BJ (cell line): ENCODE results near the gene ANAPC16. TPM values are rescaled to one million over a fixed set of nuclear protein-coding genes. Genes with fewer than 3 reads are reported as not detected.

Experiments
- CTCF ChIA-PET: fragments of 350-600 bp; formaldehyde crosslinking; extraction: SDS; loops from one replicate; lab custom pipeline; 2021; ENCODE audit warnings: antibody characterized with exemption, inconsistent platforms; lab: Yijun Ruan, JAX
- POLR2A ChIA-PET: fragments of 300-600 bp; sonication (Branson Sonifier 250); formaldehyde crosslinking; extraction: SDS; loops from one replicate; lab custom pipeline; 2021; ENCODE audit warnings: antibody characterized with exemption; lab: Charles Lee
- DNase-seq: peaks from one replicate; pipeline ENCODE4 v3.0.0-alpha.2; 2011; ENCODE audit warnings: low read depth
- H3K27me3 ChIP-seq: 2 replicates; pipeline ENCODE4 v1.6.0; 2011; ENCODE audit warnings: low read length; ENCODE audit not compliant: control insufficient read depth, insufficient read depth
- H3K36me3 ChIP-seq: 2 replicates; pipeline ENCODE4 v1.5.1; 2011; ENCODE audit warnings: low read length; ENCODE audit not compliant: control insufficient read depth, insufficient read depth
- H3K4me3 ChIP-seq: 2 replicates; pipeline ENCODE4 v1.5.1; 2011; ENCODE audit warnings: low read depth, mild to moderate bottlenecking, control low read depth, low read length
- CTCF ChIP-seq: IDR thresholded peaks from 2 replicates; pipeline ENCODE4 v1.5.1; 2011; ENCODE audit warnings: low read depth, mild to moderate bottlenecking, control low read depth, inconsistent platforms, low read length, moderate library complexity; ENCODE audit not compliant: insufficient read depth
- polyA plus RNA-seq: library from polyadenylated mRNA; depleted of rRNA; stranded (reverse); fragments of >200 nt; gene quantifications from 2 replicates; pipeline ENCODE4 v1.2.3, GENCODE V29; 2011

Gene ANAPC16
- polyA plus RNA-seq, 1 experiment: 49.8 TPM

- ChIA-PET CTCF (interaction anchor here (1.2 to 1.4 kb wide), 3 partner anchors 16 to 79 kb away, joined by 3 to 5 read pairs (median 4); no protein-coding TSS in a partner anchor), POLR2A (interaction anchor here (0.5 kb wide), 1 partner anchor 61 kb away, joined by 16 read pairs; no protein-coding TSS in a partner anchor)
- no peak for TF ChIP-seq CTCF
- DNase-seq: no peak
- H3K27me3 ChIP-seq: no peaks in the 10 kb centered on the region
- no peak overlapping the region for H3K4me3 ChIP-seq
- no peaks in the 10 kb centered on the region for H3K36me3 ChIP-seq
Observed at GRCh38 chr10:72258617-72259016, 42.8 kb downstream of the ANAPC16 start.

- CTCF ChIA-PET: interaction anchor here (0.5 to 2.1 kb wide), 7 partner anchors 13 to 363 kb away, joined by 3 to 9 read pairs (median 4); partner anchors contain the start of gene DDIT4
- DNase-seq: peak; percentile 55
- no peaks in the 10 kb centered on the region for H3K36me3 ChIP-seq
Observed at GRCh38 chr10:72259491-72260238, 43.9 kb downstream of the ANAPC16 start.

GRCh38 chr10:72260239-72260975 is 44.6 kb downstream of the ANAPC16 start:
- no peak for TF ChIP-seq CTCF
- no peak for DNase-seq
- Histone ChIP-seq H3K4me3 (peak overlapping the region; percentile 31), H3K27me3 (no peaks in the 10 kb centered on the region), H3K36me3 (no peaks in the 10 kb centered on the region)
- ChIA-PET POLR2A (interaction anchor here (0.5 to 1.0 kb wide), 6 partner anchors 12 to 292 kb away, joined by 3 to 11 read pairs (median 6); partner anchors contain the start of genes ANAPC16, ASCC1 and DDIT4), CTCF (interaction anchor here (1.0 to 2.1 kb wide), 7 partner anchors 10 to 364 kb away, joined by 3 to 9 read pairs (median 4); partner anchors contain the start of gene DDIT4)

More at GRCh38 chr10:72259491-72260238, 43.9 kb downstream of the ANAPC16 start:
- H3K27me3 ChIP-seq: no peaks in the 10 kb centered on the region
- no peak overlapping the region for H3K4me3 ChIP-seq
- POLR2A ChIA-PET: interaction anchor here (0.6 to 1.0 kb wide), 2 partner anchors 11 to 14 kb away, joined by 6 to 9 read pairs; partner anchors contain the start of gene DDIT4
- TF ChIP-seq CTCF: no peak

- ChIA-PET POLR2A (interaction anchor here (0.5 to 1.0 kb wide), 4 partner anchors 12 to 292 kb away, joined by 3 to 11 read pairs (median 6); partner anchors contain the start of genes ANAPC16, ASCC1 and DDIT4), CTCF (interaction anchor here (1.2 to 2.1 kb wide), 5 partner anchors 9 to 60 kb away, joined by 4 to 9 read pairs (median 5); partner anchors contain the start of gene DDIT4)
- DNase-seq: no peak
- no peaks in the 10 kb centered on the region for H3K27me3 ChIP-seq
- TF ChIP-seq CTCF: 0 out of 2 replicates have a peak, but pooled peaks have one; percentile 8
- H3K4me3 ChIP-seq: peak overlapping the region; percentile 31
- no peaks in the 10 kb centered on the region for H3K36me3 ChIP-seq
Observed at GRCh38 chr10:72260976-72261783, 45.4 kb downstream of the ANAPC16 start.
